HG03342 (cell line): ENCODE results near the gene TOB1.
A peak's percentile ranks its signal among the peaks of the same experiment; 100 is the strongest.

ENCODE experiments used
- ATAC-seq: cut with Tn5 transposase; IDR thresholded peaks from one replicate; pipeline ENCODE4 v1.9.1; 2021; ENCODE audit warnings: mild to moderate bottlenecking, moderate library complexity; ENCODE audit not compliant: unreplicated experiment

TOB1 gene

DNA sequence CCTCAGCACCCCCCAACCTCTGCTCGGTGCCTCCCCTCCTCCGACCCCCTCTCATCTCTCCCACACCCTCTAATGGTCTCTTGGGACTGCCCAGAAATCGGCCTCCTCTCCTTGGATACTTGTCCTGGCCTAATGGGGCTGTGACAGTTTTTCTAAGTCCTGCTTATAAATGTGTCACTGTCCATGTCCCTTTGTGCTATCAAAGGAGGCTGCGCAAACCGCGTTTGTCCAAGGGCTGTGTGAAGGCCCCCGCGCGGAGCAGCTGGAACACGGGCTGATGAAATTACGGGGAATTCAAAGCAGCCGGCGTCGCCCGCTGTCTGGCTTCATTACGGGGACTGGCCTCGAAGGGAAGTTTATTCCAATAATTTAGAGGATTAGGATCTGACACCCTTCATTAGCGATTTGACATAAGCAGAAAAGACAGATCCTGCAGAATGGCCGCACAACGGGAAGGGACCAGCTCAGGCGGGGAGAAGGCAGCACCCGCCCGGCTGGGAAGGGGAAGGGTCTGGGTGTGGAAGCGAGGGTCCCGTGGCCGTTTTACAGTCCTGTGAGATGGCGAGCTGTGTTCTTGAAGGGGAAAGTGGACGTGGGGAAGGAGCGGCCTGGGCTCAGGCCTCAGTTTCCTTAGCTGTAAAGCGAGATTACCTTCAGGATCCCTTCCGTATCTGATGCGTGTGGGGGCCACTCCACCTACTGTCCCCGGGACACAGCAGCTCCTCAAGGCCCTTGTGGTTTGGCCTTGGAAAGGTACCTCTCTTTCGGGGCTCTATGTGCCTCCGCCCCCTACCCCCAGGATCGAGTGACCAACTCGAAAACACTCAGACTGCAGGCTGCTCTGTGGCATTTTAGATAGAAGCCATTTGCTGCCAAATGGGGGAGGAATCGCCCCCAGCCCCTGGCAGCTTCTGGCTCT lies 32.4 kb downstream of the TOB1 start:
- ATAC-seq, result no peak

DNA sequence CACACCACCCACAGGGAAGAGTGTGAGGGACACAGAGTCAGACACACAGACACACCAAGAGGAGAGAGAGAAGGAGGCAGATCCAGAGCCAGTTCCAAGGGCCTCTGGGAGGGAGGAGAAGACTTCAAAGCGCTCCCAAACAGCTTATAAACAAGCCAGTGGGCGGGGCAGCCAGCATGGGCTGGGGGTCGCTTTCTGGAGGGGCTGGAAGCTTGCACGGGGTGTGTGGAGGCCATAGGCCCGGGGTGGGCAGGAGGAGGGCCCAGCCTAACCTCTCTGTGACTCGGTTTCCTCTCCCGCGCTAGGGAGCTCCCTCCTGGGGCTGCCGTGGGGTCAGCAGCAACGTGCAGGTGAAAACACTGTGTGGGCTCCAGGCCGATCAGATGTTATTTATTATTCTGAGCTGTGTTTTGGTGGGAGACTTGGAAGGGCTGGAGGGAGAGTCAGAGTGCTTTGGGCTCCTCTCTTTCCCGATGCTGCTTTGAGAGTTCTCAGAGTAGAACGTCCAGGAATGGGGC lies 33.2 kb downstream of the TOB1 start:
- no peak for ATAC-seq

DNA sequence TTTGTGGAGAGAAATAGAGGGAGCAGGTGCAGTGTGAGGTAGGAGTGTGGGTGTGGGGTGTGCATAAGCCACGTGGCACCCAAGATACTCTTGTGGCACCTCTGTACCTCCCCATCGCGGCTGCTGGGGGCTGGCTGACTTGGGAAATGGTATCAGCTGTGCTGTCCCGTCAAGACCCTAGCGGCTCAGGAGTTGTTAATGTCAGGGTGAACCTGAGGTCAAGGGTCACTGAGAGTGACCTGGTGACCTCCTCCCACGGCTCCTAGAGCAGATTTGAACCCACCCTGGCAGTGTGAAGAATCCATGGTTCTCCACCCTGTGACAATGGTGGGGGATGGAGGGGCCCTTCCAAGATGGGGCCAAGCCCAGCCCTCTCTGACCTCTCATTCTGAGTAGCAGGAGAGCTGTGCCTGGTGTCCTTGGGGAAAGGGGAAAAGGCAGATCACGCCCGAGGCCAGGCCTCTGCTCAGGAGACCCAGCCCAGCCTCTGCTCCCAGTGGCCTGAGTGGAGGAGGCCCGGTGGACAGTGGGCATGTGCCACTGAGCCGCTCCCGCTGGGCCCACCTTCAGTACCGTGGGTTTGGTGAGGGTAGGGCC lies 33.8 kb downstream of the TOB1 start:
- no peak for ATAC-seq

DNA sequence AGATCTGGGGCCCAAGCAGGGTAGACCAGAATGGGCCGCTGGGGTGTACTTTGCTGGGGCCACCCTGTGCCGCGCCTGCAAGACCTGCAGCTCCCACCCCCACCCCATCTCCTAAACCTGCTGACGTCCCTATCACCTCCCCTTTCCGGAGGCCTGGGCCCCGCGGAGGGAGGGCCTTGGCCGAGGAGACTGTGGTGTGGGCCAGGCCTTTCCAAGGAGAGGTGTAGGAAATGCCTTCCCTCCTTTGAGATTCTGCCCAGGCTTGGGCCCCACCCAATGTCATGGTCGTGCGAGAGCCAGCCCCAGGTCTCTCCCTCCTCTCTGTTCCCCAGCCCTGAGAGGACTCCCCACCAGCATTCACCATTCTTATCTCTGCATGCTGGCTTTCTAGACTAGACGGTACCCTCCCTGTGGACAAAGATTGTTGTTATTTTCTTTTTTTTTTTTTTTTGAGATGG lies 34.7 kb downstream of the TOB1 start:
- ATAC-seq, result no peak

DNA sequence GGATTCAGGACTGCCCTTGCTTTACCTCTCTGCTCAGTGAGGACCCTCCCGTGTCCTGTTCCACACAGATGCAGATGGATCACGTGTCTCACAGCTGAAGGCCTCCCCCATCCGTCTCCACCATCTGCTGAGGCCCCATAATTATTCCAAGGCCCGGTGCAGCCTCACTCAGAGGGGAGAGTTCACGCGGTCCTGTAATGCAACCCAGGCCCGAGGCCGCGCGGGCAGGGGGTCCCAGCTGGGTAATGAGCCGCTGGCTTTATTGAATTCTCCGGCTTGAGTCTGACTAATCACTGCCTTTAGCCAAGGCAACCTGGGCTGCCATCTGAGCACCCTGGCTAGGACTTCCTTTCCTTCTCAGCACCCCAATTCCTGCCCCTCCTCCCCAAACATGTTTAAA lies 35.2 kb downstream of the TOB1 start:
- no peak for ATAC-seq

DNA sequence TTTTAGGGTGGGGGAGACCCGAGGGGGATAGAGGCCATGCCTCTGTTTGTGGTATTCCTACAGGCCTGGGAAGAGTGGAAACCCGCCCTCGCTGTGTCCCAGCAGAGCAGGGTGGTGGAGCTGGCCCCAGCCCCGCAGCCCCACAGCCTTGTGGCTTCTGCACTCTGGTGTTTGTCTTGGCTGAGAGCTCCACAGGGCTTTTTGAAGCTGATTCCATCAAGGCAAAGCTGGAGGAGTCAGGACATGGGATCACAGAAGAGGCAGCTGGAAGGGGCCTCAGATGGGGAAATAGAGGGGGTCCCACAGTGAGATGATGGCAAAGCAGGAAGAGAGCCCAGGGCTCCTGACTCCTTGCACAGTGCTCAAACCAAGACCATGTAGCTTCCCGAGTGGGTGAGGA lies 35.8 kb downstream of the TOB1 start:
- ATAC-seq, result no peak

DNA sequence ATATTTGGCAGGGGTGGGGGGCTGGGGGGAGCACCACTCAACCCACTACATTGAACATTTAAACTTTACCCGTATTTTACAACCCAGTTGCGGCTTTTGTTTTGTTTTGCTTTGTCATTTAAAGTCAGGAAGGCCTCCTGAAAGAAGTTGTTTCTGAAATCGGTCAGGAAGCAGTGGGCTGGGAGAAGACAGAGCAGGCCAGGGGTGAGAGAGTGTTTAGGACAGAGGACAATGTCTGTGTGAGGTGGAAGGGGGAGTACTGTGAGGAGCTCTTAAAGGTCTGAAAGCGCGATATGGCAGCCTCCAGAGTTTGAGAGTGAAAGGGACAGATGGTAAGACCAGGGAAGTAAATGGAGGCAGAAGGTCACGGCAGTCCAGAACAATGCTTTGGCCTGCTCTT lies 36.8 kb downstream of the TOB1 start:
- ATAC-seq, result no peak

DNA sequence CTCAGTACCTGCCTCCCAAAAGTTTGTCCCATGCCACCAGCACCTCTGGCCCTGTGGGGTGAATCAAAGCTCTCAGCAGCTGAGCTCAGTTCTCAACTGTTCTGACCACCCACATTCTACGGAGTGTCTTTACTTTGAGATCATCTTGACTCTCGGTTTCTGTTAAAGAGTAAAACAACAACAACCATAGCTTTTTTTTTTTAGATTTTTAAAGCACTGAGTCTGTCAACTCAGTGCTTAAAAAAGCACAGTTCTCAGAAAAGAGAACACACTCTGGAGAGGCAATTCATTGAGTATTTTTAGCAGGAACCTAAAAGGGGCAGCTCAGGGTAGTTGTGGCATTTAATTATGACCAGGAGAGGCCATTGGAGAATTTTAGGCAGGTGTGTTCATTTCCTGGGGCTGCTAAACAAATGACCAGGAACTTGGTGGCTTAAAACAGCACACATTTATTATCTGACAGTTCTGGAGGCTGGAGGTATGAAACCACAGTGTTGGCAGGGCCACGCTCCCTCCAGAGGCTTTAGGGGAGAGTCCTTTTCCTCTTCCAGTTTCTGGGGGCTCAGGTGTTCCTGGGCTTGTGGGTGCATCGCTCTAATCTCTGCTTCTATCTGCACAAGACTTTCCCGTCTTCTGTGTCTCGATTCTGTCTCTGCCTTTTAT lies 37.5 kb downstream of the TOB1 start:
- peak; percentile 51 for ATAC-seq

DNA sequence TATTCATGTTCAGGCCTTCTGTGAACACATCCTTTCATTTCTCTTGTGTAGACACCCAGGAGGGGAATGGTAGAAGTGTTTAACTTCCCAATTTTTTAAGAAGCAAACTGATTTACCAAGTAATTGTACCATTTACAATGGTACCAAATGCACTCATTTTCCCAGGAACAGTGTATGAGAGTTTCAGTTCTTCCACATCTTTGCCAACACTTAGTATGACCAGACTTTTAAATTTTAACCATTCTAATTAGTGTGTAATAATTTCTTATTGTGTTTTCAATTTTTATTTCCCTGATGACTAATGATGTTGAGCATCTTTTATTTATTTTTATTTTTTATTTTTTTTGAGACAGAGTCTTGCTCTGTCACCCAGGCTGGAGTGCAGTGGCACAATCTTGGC lies 41.0 kb downstream of the TOB1 start:
- no peak for ATAC-seq

DNA sequence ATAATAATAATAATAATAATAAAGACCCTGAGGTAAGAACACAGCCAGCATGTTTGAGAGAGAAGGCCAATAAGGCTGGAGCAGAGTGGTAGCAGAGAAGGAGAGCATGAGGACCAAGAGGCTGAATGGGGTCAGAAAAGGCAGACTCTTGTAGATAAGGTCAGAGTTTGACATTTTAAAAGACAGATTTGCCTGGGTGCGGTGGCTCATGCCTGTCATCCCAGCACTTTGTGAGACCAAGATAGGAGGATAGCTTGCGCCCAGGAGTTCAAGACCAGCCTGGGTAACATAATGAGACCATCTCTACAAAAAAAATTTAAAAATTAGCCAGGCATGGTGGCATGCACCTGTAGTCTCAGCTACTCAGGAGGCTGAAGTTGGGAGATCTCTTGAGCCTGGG lies 41.7 kb downstream of the TOB1 start:
- no peak for ATAC-seq

DNA sequence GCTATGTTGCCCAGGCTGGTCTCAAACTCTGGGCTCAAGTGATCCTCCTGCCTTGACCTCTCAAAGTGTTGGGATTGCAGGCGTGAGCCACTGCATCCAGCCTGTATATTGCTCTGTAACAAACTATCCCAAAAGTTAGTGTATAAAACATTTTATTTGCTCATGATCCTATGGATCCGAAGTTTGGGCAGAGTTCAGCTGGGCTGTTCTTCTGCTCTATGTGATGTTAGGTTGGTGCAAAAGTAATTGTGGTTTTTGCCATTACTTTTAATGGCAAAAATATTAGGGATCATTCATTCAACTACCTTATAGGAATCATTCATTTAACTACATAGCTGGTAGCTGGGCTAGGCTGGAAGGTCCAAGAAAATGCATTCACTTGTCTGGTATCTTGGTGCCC lies 43.6 kb downstream of the TOB1 start:
- no peak for ATAC-seq

DNA sequence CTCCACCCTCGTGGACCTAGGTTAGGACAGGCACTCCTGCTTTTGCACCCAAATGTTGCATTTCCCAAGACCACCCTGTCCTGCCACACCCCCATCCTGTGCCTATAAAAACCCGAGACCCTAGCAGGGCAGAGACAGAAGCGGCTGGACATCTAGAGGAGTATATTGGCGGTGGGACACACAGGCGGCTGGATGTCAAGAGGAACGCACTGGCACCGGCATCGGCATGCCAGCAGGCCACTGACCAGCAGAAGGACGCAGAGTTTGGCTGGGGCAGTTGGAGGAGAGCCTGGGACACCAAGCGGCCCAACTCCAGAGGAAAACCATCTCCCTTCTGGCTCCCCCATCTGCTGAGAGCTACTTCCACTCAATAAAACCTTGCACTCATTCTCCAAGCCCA lies 45.5 kb downstream of the TOB1 start:
- no peak for ATAC-seq

DNA sequence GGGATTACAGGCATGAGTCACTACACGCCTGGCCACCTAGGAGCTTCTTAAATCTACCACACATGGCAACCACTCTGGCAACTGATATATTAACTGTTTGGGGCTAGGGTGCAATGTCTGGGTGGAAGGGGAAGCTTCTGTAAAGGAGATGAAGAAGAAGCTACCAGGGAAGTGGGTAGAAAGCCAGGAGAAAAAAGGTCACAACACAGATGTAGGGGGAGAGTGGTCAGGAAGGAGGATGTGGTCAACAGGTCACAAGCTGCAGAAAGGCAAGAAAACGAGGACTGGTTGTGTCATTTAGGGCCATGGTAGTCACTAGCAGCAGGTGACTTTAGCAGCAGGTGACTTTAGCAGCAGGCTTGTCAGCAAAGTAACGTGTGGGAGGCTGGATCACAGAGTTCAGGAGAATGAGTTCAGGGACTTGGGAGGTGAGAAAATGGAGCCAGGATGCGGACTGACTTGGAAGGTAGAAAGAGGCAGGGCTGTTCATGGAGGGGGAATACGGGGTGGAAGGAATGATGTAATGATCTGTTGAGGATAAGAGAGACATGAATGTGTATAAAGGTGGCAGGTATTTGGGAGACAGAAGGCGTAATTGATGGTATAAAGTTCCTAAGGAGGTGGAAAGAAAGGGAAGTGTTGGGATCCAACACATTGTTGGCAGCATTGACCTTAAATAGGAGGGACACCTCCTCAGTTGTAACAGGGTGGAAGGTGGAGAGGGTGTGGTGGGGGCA lies 47.1 kb downstream of the TOB1 start:
- ATAC-seq, result no peak

DNA sequence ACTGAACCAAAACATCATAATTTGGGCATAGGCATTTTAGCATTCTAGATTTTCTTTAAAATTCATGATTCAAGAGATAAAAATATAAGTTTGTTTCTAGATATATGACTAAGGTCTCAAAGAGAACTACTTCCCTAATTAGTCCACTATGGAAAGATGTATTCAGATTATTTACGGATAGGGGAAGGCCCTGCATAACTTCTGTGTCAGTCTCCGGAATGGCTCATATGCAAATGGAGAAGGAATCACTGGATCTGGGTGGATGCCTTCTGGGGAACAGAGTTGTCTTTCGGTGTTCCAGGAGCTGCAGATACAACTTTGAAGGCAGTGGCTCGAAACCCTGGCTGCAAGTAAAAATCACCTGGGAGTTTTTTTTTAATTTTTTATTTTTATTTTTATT lies 47.9 kb downstream of the TOB1 start:
- ATAC-seq, result no peak

DNA sequence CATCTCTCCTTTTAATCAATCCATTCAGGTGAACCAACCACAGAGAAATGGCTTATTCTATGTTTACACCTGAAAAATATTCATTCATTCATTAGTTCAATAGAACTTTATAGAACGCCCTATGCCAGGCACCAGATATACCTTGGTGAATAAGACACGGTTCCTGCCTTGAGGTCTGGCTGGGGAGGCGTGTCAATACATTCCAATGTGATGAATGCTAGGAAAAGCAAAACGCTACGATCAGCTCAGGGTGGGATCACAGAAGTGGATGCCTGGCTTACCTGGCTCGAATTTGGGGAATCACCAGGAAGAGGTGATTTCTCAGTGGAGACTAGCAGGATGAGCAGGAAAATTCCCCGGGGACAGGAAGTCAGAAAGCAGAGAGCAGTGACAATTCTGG lies 48.3 kb downstream of the TOB1 start:
- no peak for ATAC-seq

DNA sequence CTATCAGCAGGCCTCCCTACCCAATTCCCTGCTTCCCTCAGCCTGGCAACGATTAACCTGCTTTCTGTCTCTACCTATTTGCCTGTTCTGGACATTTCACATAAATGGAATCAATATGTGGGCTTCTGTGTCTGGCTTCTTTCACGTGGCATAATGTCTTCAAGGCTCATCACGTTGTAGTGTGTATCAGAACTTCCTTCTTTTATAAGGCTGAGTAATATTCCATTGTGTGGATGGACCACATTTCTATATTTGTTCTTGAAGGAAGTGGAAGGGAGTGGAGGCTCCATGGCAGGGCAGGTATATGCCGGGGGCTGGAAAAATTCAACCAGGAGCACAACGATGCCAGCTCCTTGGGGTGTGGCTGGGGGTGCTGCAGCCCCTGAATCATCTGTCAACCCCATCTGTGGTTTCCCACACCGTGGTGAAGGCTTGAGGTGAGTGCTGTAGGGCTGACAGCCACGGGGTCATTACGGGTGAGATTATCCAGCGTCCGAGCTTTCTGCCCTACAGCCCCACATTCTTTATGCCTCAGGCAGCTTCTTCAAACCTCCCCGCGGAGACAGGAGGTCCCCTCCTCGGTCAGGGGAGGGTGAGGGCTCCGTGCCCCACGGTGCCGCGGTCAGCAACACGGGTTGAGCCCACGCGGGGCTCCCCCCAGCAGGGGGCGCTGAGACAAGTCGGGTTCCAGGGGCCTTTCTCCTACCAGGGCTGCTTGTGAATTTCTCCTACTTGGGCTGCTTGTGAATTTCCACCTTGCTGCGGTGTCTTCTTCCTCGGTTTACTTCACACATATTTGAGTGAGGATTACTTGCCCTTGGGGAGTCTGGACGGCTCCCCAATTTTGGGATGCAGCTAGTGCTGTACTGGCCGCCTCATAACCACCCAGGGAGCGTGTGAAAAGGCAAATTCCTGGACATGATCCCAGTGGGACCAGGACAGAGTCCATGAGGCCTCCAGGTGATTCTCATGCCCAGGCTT lies 49.1 kb downstream of the TOB1 start:
- ATAC-seq, result no peak

DNA sequence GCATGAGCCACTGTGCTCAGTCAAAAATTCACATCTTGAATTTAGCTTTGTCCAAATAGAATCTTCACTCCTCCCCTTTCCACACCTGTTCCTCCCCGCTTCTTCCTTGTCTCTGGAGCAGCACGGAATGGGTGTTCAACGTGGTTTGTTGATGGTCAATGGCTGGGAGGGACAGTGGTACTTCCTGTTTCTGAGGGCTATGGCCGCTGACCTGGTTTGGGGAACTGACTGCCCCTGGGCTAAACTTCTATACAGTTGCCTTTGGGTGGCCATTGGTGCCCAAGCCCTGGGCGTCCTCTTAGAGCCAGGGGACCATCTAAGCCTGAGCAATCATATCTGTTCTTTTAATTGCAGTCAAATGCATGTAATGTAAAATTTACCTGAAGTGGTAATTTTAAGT lies 49.9 kb downstream of the TOB1 start:
- ATAC-seq, result no peak

DNA sequence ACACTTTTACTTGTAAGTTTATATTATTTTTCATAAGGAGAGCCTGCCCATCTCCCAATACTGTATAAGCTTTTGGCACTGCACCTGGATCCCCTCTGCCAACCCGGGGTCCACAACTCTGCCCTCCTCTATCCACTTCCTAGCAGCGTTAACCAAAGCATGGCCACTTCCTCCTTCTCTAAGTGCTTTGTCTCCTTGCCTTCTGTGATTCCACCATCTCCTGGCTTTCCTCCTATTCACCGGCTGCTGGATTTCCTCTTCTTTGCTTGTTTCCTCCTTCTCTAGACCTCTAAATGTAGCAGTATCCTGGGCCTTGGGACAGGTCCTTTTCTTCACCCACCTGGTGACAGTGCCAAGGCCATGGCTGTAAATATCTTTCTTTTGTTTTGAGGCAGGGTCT lies 50.8 kb downstream of the TOB1 start:
- no peak for ATAC-seq

DNA sequence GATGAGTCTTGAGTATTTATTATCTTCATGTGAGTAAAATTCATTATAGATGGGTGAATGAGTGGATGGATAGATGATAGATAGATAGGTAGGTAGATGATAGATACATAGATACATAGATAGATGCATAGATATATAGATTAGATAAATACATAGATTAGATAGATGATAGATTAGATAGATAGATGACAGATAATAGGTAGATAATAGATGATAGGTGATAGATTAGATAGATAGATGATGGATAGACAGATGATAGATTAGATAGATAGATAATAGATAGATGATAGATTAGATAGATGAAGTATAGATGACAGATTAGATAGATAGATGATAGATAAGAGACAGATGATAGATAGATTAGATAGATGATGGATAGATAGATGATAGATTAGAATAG lies 52.6 kb downstream of the TOB1 start:
- ATAC-seq, result no peak
